ENCODE results near the gene CABP4. TPM values are rescaled to one million over a fixed set of nuclear protein-coding genes. Genes with fewer than 3 reads are reported as not detected.

Gene CABP4
- total and polyA plus RNA-seq, 2 donors (not counting 3 experiments of a cell fraction or from before 2014, with no cell fraction given), result 2.4 to 5.0 TPM

DNA sequence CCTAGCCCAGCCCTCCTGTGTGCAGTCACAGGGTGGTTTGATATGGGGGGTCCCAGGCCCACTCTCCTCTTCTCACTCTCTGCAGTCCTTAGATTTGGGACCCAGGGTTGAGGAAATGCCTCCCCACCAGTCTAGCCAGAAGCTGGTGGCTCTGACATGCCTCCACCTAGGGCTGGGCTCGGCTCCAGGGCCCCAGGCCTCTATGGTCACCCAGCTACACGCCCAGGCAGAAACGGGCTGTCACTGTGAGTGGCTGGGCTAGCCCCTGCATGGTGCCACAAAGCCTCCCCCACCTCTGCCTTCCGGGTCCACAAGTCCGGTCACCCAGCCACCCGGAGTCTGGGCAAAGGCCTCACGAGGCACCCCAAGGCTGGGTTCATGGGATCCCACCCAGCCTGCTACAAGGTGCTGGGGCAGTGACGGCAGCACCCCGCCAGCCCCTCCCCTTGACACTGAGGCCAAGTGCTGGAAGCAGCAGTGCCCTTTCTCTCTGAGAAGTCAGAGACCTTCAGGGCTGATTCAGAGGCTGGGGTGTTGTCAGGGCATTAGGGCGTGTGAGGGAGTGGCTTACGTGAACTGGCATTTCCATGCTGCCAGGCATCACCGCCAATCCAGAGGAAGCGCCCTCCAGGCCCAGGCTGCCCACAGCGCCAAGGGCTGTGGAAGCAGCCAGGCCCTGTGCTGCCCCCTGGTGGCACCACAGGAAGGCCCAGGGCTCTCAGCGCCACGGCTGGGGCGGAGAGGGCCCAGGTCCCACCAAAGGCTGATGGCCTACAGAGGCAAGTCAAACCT, 50.6 kb downstream of the CABP4 start:
- H3K4me1 ChIP-seq (ENCODE audit: control insufficient read depth, extremely low read depth, insufficient read depth, low read length), result peaks cover 36% of the 10 kb centered on the region
- DNase-seq (ENCODE audit: low read depth, low spot score), result peak; percentile 84
- no peaks in the 10 kb centered on the region for H3K27me3 ChIP-seq (ENCODE audit: control insufficient read depth in 2 of 2, insufficient read depth in 2 of 2, low read length in 2 of 2)
- peak overlapping the region; percentile 4 for H3K9ac ChIP-seq (replicated peaks; ENCODE audit: extremely low read depth, insufficient read depth, low read length)
- peaks cover 0 to 4% of the 10 kb centered on the region in 2 experiments for H3K36me3 ChIP-seq (ENCODE audit: control insufficient read depth in 2 of 2, extremely low read depth in 1 of 2, insufficient read depth in 2 of 2, low read length in 2 of 2)
- H3K9me1 ChIP-seq (replicated peaks; ENCODE audit: control insufficient read depth, extremely low read depth, insufficient read depth, low read length), result no peaks in the 10 kb centered on the region
- no peaks in the 10 kb centered on the region for H4K20me1 ChIP-seq (replicated peaks; ENCODE audit: control insufficient read depth, extremely low read depth, insufficient read depth, low read length)
- no peaks in the 10 kb centered on the region for H3K9me3 ChIP-seq (replicated peaks; ENCODE audit: control insufficient read depth, insufficient read depth, low read length)
- H3K79me2 ChIP-seq (ENCODE audit: control insufficient read depth, insufficient read depth, low read length), result peaks cover 11% of the 10 kb centered on the region
- intact Hi-C loops (cut with micrococcal nuclease), result loop anchor here (1.0 to 10.0 kb wide), 6 partner anchors 22 to 241 kb away; partner anchors contain the start of genes AIP, CORO1B, GRK2 and PPP1CA
- dilution Hi-C loops (cut with MboI; ENCODE audit: extremely low pct_ligation_motif_present, low sequenced_read_pairs), result no loop called here
- no peak overlapping the region for H2AFZ ChIP-seq (ENCODE audit: low read depth, low read length)
- TF ChIP-seq POLR2AphosphoS5 (IDR thresholded peaks at IDR 0.05; ENCODE audit: insufficient read depth, low read depth, low read length) (peak; percentile 40), EZH2 (IDR thresholded peaks at IDR 0.05; ENCODE audit: borderline replicate concordance, low read depth, low read length, severe bottlenecking) (no peak), FOS (IDR thresholded peaks at IDR 0.05; ENCODE audit: borderline replicate concordance, insufficient read depth, low read length) (no peak)
- TF ChIP-seq, protein P1, sequence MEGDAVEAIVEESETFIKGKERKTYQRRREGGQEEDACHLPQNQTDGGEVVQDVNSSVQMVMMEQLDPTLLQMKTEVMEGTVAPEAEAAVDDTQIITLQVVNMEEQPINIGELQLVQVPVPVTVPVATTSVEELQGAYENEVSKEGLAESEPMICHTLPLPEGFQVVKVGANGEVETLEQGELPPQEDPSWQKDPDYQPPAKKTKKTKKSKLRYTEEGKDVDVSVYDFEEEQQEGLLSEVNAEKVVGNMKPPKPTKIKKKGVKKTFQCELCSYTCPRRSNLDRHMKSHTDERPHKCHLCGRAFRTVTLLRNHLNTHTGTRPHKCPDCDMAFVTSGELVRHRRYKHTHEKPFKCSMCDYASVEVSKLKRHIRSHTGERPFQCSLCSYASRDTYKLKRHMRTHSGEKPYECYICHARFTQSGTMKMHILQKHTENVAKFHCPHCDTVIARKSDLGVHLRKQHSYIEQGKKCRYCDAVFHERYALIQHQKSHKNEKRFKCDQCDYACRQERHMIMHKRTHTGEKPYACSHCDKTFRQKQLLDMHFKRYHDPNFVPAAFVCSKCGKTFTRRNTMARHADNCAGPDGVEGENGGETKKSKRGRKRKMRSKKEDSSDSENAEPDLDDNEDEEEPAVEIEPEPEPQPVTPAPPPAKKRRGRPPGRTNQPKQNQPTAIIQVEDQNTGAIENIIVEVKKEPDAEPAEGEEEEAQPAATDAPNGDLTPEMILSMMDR (IDR thresholded peaks at IDR 0.05; ENCODE audit: extremely low read depth in 1 of 2, insufficient read depth in 1 of 2, low read depth in 1 of 2, low read length in 2 of 2), result peak; percentile 99
- no TSS peak for BruUV-seq (replicated peaks)
- H3K4me2 ChIP-seq (ENCODE audit: insufficient read depth, low read length), result peak overlapping the region; percentile 37
- peak overlapping the region; percentile 51 for H3K27ac ChIP-seq (ENCODE audit: insufficient read depth, low read depth, low read length)
- ChIA-PET POLR2A (interaction anchor here (1.0 kb wide), 1 partner anchor 114 kb away, joined by 4 read pairs; the partner anchor contains the start of gene RAD9A), CTCF (interaction anchor here (0.5 to 2.3 kb wide), 7 partner anchors 54 to 433 kb away, joined by 3 to 20 read pairs (median 7); partner anchors contain the start of genes PPP1CA and RAD9A)
- H3K4me3 ChIP-seq (replicated peaks in 1 of 3; ENCODE audit: insufficient read depth in 1 of 3, low read depth in 1 of 3, low read length in 3 of 3), result no peak overlapping the region
- peak; percentile 93 for FAIRE-seq
